Body of pancreas (tissue), 4 donors: ENCODE results near the gene AKAP13.

Experiments
- POLR2A ChIP-seq, 3 donors: fragments of 450-650 bp; IDR thresholded peaks; one replicate each; pipeline ENCODE4 v1.6.1; 2016; ENCODE audit warnings: antibody characterized with exemption in 3 of 3, mild to moderate bottlenecking in 2 of 3
- TF ChIP-seq, protein P1 (sequence below), 7 experiments: fragments of 450-650 bp in 4 of 7; fragments of 200-600 bp in 3 of 7; sonication (generic) in 3 of 7; IDR thresholded peaks; one replicate each; pipeline ENCODE4 v1.5.1; 2016 to 2019; ENCODE audit warnings: antibody characterized with exemption in 7 of 7

- no peak for TF ChIP-seq POLR2A (IDR thresholded peaks at IDR 0.05)
- TF ChIP-seq, protein P1, sequence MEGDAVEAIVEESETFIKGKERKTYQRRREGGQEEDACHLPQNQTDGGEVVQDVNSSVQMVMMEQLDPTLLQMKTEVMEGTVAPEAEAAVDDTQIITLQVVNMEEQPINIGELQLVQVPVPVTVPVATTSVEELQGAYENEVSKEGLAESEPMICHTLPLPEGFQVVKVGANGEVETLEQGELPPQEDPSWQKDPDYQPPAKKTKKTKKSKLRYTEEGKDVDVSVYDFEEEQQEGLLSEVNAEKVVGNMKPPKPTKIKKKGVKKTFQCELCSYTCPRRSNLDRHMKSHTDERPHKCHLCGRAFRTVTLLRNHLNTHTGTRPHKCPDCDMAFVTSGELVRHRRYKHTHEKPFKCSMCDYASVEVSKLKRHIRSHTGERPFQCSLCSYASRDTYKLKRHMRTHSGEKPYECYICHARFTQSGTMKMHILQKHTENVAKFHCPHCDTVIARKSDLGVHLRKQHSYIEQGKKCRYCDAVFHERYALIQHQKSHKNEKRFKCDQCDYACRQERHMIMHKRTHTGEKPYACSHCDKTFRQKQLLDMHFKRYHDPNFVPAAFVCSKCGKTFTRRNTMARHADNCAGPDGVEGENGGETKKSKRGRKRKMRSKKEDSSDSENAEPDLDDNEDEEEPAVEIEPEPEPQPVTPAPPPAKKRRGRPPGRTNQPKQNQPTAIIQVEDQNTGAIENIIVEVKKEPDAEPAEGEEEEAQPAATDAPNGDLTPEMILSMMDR (IDR thresholded peaks at IDR 0.05) = no peak
These were observed 368.3 kb downstream of the AKAP13 start for GRCh38 chr15:85748729-85749128.
